Fibroblast of lung (primary cell): ENCODE results near the gene TAOK2. TPM values are rescaled to one million over a fixed set of nuclear protein-coding genes. Genes with fewer than 3 reads are reported as not detected.
A peak's percentile ranks its signal among the peaks of the same experiment; 100 is the strongest.

Experiments used
- DNase-seq, 2 donors: peaks; one replicate each; pipeline versions ENCODE4 v3.0.0 to v3.0.0-alpha.2; 2010; ENCODE audit warnings: low read depth in 2 of 2
- H2AFZ ChIP-seq: 2 replicates; pipeline ENCODE4 v1.5.1; 2012; ENCODE audit warnings: low read length, control low read depth, inconsistent platforms
- H3K27ac ChIP-seq: 2 replicates; pipeline ENCODE4 v1.5.1; 2011; ENCODE audit warnings: low read length, control low read depth; ENCODE audit not compliant: insufficient read depth
- H3K27me3 ChIP-seq: 2 replicates; pipeline ENCODE4 v1.5.1; 2011; ENCODE audit warnings: mild to moderate bottlenecking, low read length; ENCODE audit not compliant: control insufficient read depth, insufficient read depth
- H3K36me3 ChIP-seq: 2 replicates; pipeline ENCODE4 v1.5.1; 2011; ENCODE audit warnings: low read length; ENCODE audit not compliant: control insufficient read depth, insufficient read depth
- H3K4me1 ChIP-seq: 2 replicates; pipeline ENCODE4 v1.5.1; 2011; ENCODE audit warnings: low read length; ENCODE audit not compliant: control insufficient read depth, insufficient read depth; ENCODE audit errors: extremely low read depth
- H3K4me2 ChIP-seq: 2 replicates; pipeline ENCODE4 v1.5.1; 2011; ENCODE audit warnings: low read length, control low read depth; ENCODE audit not compliant: insufficient read depth; ENCODE audit errors: extremely low read depth
- H3K4me3 ChIP-seq, 4 experiments: fragments of 200-600 bp in 1 of 4; sonication (generic) in 1 of 4; replicated peaks in 1 of 4; 2 replicates each; pipeline ENCODE4 v1.5.1; 2011 to 2016; ENCODE audit warnings: low read length in 4 of 4, low read depth in 3 of 4, mild to moderate bottlenecking in 3 of 4, control low read depth in 2 of 4, inconsistent platforms in 1 of 4, mixed read lengths in 1 of 4; ENCODE audit not compliant: insufficient read depth in 1 of 4; ENCODE audit errors: control extremely low read depth in 1 of 4
- H3K79me2 ChIP-seq: 2 replicates; pipeline ENCODE4 v1.5.1; 2012; ENCODE audit warnings: mild to moderate bottlenecking, low read length, inconsistent platforms; ENCODE audit not compliant: control insufficient read depth, insufficient read depth
- H3K9ac ChIP-seq: 2 replicates; pipeline ENCODE4 v1.5.1; 2011; ENCODE audit warnings: mild to moderate bottlenecking, low read length, control low read depth; ENCODE audit not compliant: insufficient read depth
- H3K9me3 ChIP-seq: 2 replicates; pipeline ENCODE4 v1.5.1; 2012; ENCODE audit warnings: low read depth, low read length; ENCODE audit not compliant: control insufficient read depth, insufficient read depth
- H4K20me1 ChIP-seq: 2 replicates; pipeline ENCODE4 v1.5.1; 2011; ENCODE audit warnings: low read length; ENCODE audit not compliant: control insufficient read depth, insufficient read depth; ENCODE audit errors: extremely low read depth
- EZH2 ChIP-seq: IDR thresholded peaks from 2 replicates; pipeline ENCODE4 v1.5.1; 2012; ENCODE audit warnings: low read length, control low read depth, mild to moderate bottlenecking; ENCODE audit errors: missing control alignments
- polyA plus RNA-seq, 2 donors: library from polyadenylated mRNA; depleted of rRNA in 1 of 2; stranded (reverse) in 1 of 2; unstranded in 1 of 2; fragments of >200 nt; gene quantifications; 2 replicates each; pipeline ENCODE4 v1.2.1, GENCODE V29; 2011 to 2012; ENCODE audit warnings: missing spikeins in 1 of 2
- total RNA-seq: library from RNA; depleted of rRNA; stranded (reverse); fragments of >200 nt; gene quantifications from 2 replicates; pipeline ENCODE4 v1.2.1, GENCODE V29; 2014
- TF ChIP-seq, protein P1 (sequence below), 2 donors: IDR thresholded peaks in 1 of 2; conservative IDR thresholded peaks in 1 of 2; 1 replicate in 1 of 2; 2 replicates in 1 of 2; pipeline ENCODE4 v1.5.1; 2011 to 2012; ENCODE audit warnings: low read length in 2 of 2, control low read depth in 1 of 2, inconsistent platforms in 1 of 2, low read depth in 1 of 2, mild to moderate bottlenecking in 1 of 2

The TAOK2 gene
- total and polyA plus RNA-seq, 2 donors (not counting 1 experiment from before 2014, with no cell fraction given): 12.3 to 41.3 TPM

DNA sequence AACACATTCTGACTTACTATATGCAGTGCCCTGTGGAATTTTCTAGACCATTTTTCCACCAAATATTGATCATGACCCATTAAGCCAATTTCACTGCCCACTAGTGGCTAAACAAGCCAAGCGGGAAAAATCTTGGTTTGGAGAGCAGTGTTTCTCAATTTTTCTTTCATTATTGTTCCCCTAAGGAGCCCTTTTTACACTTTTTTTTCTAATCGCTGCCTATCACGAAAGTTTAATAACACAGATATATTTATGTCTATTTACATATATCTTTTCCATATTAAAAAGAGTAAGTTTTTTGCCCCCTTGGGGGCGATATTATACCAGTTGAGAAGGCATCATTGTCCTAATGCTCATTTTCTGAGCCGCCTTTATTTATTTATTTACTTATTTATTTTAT, 68.2 kb downstream of the TAOK2 start:
- Histone ChIP-seq H4K20me1 (no peaks in the 10 kb centered on the region), H3K27ac (no peak overlapping the region), H3K9ac (no peak overlapping the region), H2AFZ (no peak overlapping the region), H3K4me3 (no peak overlapping the region), H3K4me2 (no peak overlapping the region), H3K4me1 (no peaks in the 10 kb centered on the region), H3K79me2 (no peaks in the 10 kb centered on the region), H3K27me3 (no peaks in the 10 kb centered on the region), H3K9me3 (no peaks in the 10 kb centered on the region), H3K36me3 (no peaks in the 10 kb centered on the region)
- peak; percentile 21 to 63 for DNase-seq
- TF ChIP-seq EZH2: no peak
- TF ChIP-seq, protein P1, sequence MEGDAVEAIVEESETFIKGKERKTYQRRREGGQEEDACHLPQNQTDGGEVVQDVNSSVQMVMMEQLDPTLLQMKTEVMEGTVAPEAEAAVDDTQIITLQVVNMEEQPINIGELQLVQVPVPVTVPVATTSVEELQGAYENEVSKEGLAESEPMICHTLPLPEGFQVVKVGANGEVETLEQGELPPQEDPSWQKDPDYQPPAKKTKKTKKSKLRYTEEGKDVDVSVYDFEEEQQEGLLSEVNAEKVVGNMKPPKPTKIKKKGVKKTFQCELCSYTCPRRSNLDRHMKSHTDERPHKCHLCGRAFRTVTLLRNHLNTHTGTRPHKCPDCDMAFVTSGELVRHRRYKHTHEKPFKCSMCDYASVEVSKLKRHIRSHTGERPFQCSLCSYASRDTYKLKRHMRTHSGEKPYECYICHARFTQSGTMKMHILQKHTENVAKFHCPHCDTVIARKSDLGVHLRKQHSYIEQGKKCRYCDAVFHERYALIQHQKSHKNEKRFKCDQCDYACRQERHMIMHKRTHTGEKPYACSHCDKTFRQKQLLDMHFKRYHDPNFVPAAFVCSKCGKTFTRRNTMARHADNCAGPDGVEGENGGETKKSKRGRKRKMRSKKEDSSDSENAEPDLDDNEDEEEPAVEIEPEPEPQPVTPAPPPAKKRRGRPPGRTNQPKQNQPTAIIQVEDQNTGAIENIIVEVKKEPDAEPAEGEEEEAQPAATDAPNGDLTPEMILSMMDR (conservative IDR thresholded peaks at IDR 0.05 in 1 of 2, IDR thresholded peaks at IDR 0.05 in 1 of 2; ENCODE audit: low read depth in 1 of 2, low read length in 2 of 2): peak; percentile 21 to 34

Other genes starting within 250 kb of the TAOK2 start
- gene C16orf54, start 227.9 kb upstream of the TAOK2 start, total RNA-seq: not detected in 2 replicates
- gene C16orf54, start 227.9 kb upstream of the TAOK2 start, polyA plus RNA-seq: not detected in 2 replicates
- gene ZG16, start 195.6 kb upstream of the TAOK2 start, total RNA-seq: not detected in 2 replicates
- not detected in 2 replicates for gene ZG16, start 195.6 kb upstream of the TAOK2 start, polyA plus RNA-seq
- 4.4 and 17.7 TPM in 2 replicates for gene KIF22, start 183.1 kb upstream of the TAOK2 start, total RNA-seq
- 12.3 and 43.3 TPM in 2 replicates for gene KIF22, start 183.1 kb upstream of the TAOK2 start, polyA plus RNA-seq
- 131 and 136 TPM in 2 replicates for gene MAZ, start 167.3 kb upstream of the TAOK2 start, total RNA-seq
- 68.1 and 96.6 TPM in 2 replicates for gene MAZ, start 167.3 kb upstream of the TAOK2 start, polyA plus RNA-seq
- 2.1 TPM in 2 replicates for gene PRRT2, start 161.7 kb upstream of the TAOK2 start, total RNA-seq
- 1.3 and 2.9 TPM in 2 replicates for gene PRRT2, start 161.7 kb upstream of the TAOK2 start, polyA plus RNA-seq
- gene PAGR1, start 157.7 kb upstream of the TAOK2 start, total RNA-seq: 10.7 and 12.1 TPM in 2 replicates
- gene PAGR1, start 157.7 kb upstream of the TAOK2 start, polyA plus RNA-seq: 10.0 and 16.2 TPM in 2 replicates
- 336 and 518 TPM in 2 replicates for gene MVP, start 153.4 kb upstream of the TAOK2 start, total RNA-seq
- gene MVP, start 153.4 kb upstream of the TAOK2 start, polyA plus RNA-seq: 208 and 214 TPM in 2 replicates
- 89.1 and 99.6 TPM in 2 replicates for gene CDIPT, start 110.6 kb upstream of the TAOK2 start, total RNA-seq
- gene CDIPT, start 110.6 kb upstream of the TAOK2 start, polyA plus RNA-seq: 78.1 and 84.9 TPM in 2 replicates
- gene SEZ6L2, start 74.3 kb upstream of the TAOK2 start, total RNA-seq: 1.8 and 2.6 TPM in 2 replicates
- gene SEZ6L2, start 74.3 kb upstream of the TAOK2 start, polyA plus RNA-seq: 0.80 and 1.2 TPM in 2 replicates
- 5.4 and 5.9 TPM in 2 replicates for gene ASPHD1, start 73.4 kb upstream of the TAOK2 start, total RNA-seq
- gene ASPHD1, start 73.4 kb upstream of the TAOK2 start, polyA plus RNA-seq: 0.77 and 1.3 TPM in 2 replicates
- 4.6 and 6.3 TPM in 2 replicates for gene KCTD13, start 47.6 kb upstream of the TAOK2 start, total RNA-seq
- 5.7 and 5.9 TPM in 2 replicates for gene KCTD13, start 47.6 kb upstream of the TAOK2 start, polyA plus RNA-seq
- gene TMEM219, start 11.8 kb upstream of the TAOK2 start, total RNA-seq: 80.6 and 100 TPM in 2 replicates
- 79.4 and 86.3 TPM in 2 replicates for gene TMEM219, start 11.8 kb upstream of the TAOK2 start, polyA plus RNA-seq
- 5.6 and 7.9 TPM in 2 replicates for gene HIRIP3, start 21.7 kb downstream of the TAOK2 start, total RNA-seq
- 3.0 and 7.2 TPM in 2 replicates for gene HIRIP3, start 21.7 kb downstream of the TAOK2 start, polyA plus RNA-seq
- 16.3 and 18.5 TPM in 2 replicates for gene INO80E, start 22.4 kb downstream of the TAOK2 start, total RNA-seq
- gene INO80E, start 22.4 kb downstream of the TAOK2 start, polyA plus RNA-seq: 21.9 and 37.1 TPM in 2 replicates
- gene DOC2A, start 37.2 kb downstream of the TAOK2 start, total RNA-seq: 0.26 and 0.33 TPM in 2 replicates
- 0.03 TPM in 1 of 2 replicates, not detected in the other for gene DOC2A, start 37.2 kb downstream of the TAOK2 start, polyA plus RNA-seq
- gene C16orf92, start 49.3 kb downstream of the TAOK2 start, total RNA-seq: not detected in 2 replicates
- gene C16orf92, start 49.3 kb downstream of the TAOK2 start, polyA plus RNA-seq: not detected in 2 replicates
- not detected in 2 replicates for gene TLCD3B, start 57.4 kb downstream of the TAOK2 start, total RNA-seq
- gene TLCD3B, start 57.4 kb downstream of the TAOK2 start, polyA plus RNA-seq: 0.11 TPM in 1 of 2 replicates, not detected in the other
- gene ALDOA, start 91.9 kb downstream of the TAOK2 start, total RNA-seq: 461 and 474 TPM in 2 replicates
- gene ALDOA, start 91.9 kb downstream of the TAOK2 start, polyA plus RNA-seq: 1,015 and 1,066 TPM in 2 replicates
- 134 and 147 TPM in 2 replicates for gene PPP4C, start 102.1 kb downstream of the TAOK2 start, total RNA-seq
- 116 and 161 TPM in 2 replicates for gene PPP4C, start 102.1 kb downstream of the TAOK2 start, polyA plus RNA-seq
- 0.26 and 0.33 TPM in 2 replicates for gene TBX6, start 118.1 kb downstream of the TAOK2 start, total RNA-seq
- gene TBX6, start 118.1 kb downstream of the TAOK2 start, polyA plus RNA-seq: not detected in 2 replicates
- gene YPEL3, start 122.3 kb downstream of the TAOK2 start, total RNA-seq: 16.0 and 19.5 TPM in 2 replicates
- gene YPEL3, start 122.3 kb downstream of the TAOK2 start, polyA plus RNA-seq: 11.9 and 21.4 TPM in 2 replicates
- gene GDPD3, start 139.7 kb downstream of the TAOK2 start, total RNA-seq: 1.0 and 1.2 TPM in 2 replicates
- gene GDPD3, start 139.7 kb downstream of the TAOK2 start, polyA plus RNA-seq: 1.2 and 1.3 TPM in 2 replicates
- 32.1 and 48.7 TPM in 2 replicates for gene MAPK3, start 149.4 kb downstream of the TAOK2 start, total RNA-seq
- 167 and 264 TPM in 2 replicates for gene MAPK3, start 149.4 kb downstream of the TAOK2 start, polyA plus RNA-seq
- 0.17 and 0.26 TPM in 2 replicates for gene CORO1A, start 209.7 kb downstream of the TAOK2 start, total RNA-seq
- gene CORO1A, start 209.7 kb downstream of the TAOK2 start, polyA plus RNA-seq: 0.85 and 2.6 TPM in 2 replicates
- 12.6 and 18.0 TPM in 2 replicates for gene BOLA2B, start 219.8 kb downstream of the TAOK2 start, total RNA-seq
- 47.4 and 79.2 TPM in 2 replicates for gene BOLA2B, start 219.8 kb downstream of the TAOK2 start, polyA plus RNA-seq
- gene SLX1A, start 220.0 kb downstream of the TAOK2 start, total RNA-seq: 18.2 and 19.2 TPM in 2 replicates
- 3.9 and 11.5 TPM in 2 replicates for gene SLX1A, start 220.0 kb downstream of the TAOK2 start, polyA plus RNA-seq
- 2.1 and 2.8 TPM in 2 replicates for gene SULT1A3, start 225.4 kb downstream of the TAOK2 start, total RNA-seq
- 3.1 and 4.1 TPM in 2 replicates for gene SULT1A3, start 225.4 kb downstream of the TAOK2 start, polyA plus RNA-seq